OCI-LY3 (cell line): ENCODE results near the gene FREY1.

Experiments
- CTCF ChIP-seq: fragments of 200-600, 300-600 bp; sonication (generic); IDR thresholded peaks from 2 replicates; pipeline ENCODE4 v1.5.1; 2014; ENCODE audit warnings: antibody characterized with exemption, low read length, low read depth
- EZH2phosphoT487 ChIP-seq: fragments of 200-600 bp; shearing (Covaris generic); IDR thresholded peaks from 2 replicates; pipeline ENCODE4 v1.6.1; 2018; ENCODE audit warnings: antibody characterized with exemption, mixed run types, low read depth

- TF ChIP-seq CTCF (no peak), EZH2phosphoT487 (no peak)
Observed at GRCh38 chr11:45913514-45913913, 6.4 kb upstream of the FREY1 start.
